H1 (cell line): ENCODE data around the gene GPANK1.

Experiments used
- BACH1 ChIP-seq: IDR thresholded peaks from 2 replicates; pipeline ENCODE4 v1.6.1; 2012; ENCODE audit warnings: low read length, improper control_type of control experiment
- CBX8 ChIP-seq: fragments of 300-800, 300-1000 bp; sonication (generic); IDR thresholded peaks from 2 replicates; pipeline ENCODE4 v1.7.1; 2016; ENCODE audit warnings: low read depth, low read length, borderline replicate concordance
- CHD1 ChIP-seq: IDR thresholded peaks from 2 replicates; pipeline ENCODE4 v1.6.1; 2012; ENCODE audit warnings: low read depth, low read length, improper control_type of control experiment
- CTCF ChIP-seq, 3 experiments: IDR thresholded peaks; 1 replicate in 2 of 3; 2 replicates in 1 of 3; pipeline versions ENCODE4 v1.5.1 to v1.6.1; 2011; ENCODE audit warnings: low read length in 3 of 3, mild to moderate bottlenecking in 3 of 3, inconsistent platforms in 2 of 3, low read depth in 1 of 3, moderate library complexity in 1 of 3; ENCODE audit not compliant: insufficient read depth in 1 of 3; ENCODE audit errors: control extremely low read depth in 1 of 3
- EZH2 ChIP-seq: fragments of 200-600 bp; sonication (generic); IDR thresholded peaks from 2 replicates; pipeline ENCODE4 v1.7.1; 2012; ENCODE audit warnings: low read depth, mild to moderate bottlenecking, moderate library complexity, low read length, inconsistent platforms; ENCODE audit not compliant: severe bottlenecking
- POLR2A ChIP-seq, 2 experiments: IDR thresholded peaks; 1 replicate in 1 of 2; 2 replicates in 1 of 2; pipeline ENCODE4 v1.6.1; 2011; ENCODE audit warnings: low read depth in 2 of 2, low read length in 2 of 2, mild to moderate bottlenecking in 2 of 2; ENCODE audit errors: control extremely low read depth in 1 of 2
- POLR2AphosphoS5 ChIP-seq: IDR thresholded peaks from 2 replicates; pipeline ENCODE4 v1.6.1; 2011; ENCODE audit warnings: low read depth, low read length
- RXRA ChIP-seq: IDR thresholded peaks from 2 replicates; pipeline ENCODE4 v1.6.1; 2011; ENCODE audit warnings: low read depth, mild to moderate bottlenecking, low read length, moderate library complexity; ENCODE audit not compliant: insufficient read depth
- SP4 ChIP-seq: IDR thresholded peaks from 2 replicates; pipeline ENCODE4 v1.6.1; 2012; ENCODE audit warnings: low read length, inconsistent platforms
- SUZ12 ChIP-seq: fragments of 200-600 bp; sonication (generic); IDR thresholded peaks from 2 replicates; pipeline ENCODE4 v1.6.1; 2012; ENCODE audit warnings: mild to moderate bottlenecking, inconsistent platforms, low read length, moderate library complexity, mixed read lengths
- TAF1 ChIP-seq: IDR thresholded peaks from 2 replicates; pipeline ENCODE4 v1.6.1; 2011; ENCODE audit warnings: mild to moderate bottlenecking, low read depth, low read length
- TBP ChIP-seq: IDR thresholded peaks from 2 replicates; pipeline ENCODE4 v1.6.1; 2011; ENCODE audit warnings: low read depth, low read length, improper control_type of control experiment
- USF2 ChIP-seq: IDR thresholded peaks from 2 replicates; pipeline ENCODE4 v1.6.1; 2011; ENCODE audit warnings: low read length, improper control_type of control experiment

DNA sequence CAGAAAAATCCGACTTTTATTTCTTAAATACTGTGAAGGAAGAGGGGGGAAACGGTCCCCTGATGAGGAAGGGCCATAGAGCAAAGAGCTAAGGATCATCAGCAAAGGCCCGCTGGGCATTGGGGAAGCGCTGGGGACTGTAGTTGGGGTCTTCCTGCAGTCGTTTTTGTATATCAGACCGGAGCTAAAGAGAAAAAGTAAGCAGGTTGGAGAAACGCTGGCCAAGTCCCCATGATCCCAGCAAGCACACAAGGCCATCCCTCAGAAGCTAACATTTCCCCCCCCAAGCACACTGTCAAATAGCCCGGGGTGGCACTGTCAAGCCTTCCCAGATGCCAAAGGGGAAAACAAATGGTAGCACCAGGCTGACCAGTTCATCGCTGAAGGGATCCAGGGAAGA lies 25.8 kb downstream of the GPANK1 start:
- TF ChIP-seq POLR2AphosphoS5 (peak; percentile 61; the same call in 1 of the 2 replicates), USF2 (no peak), BACH1 (no peak), CBX8 (no peak), EZH2 (no peak), POLR2A (IDR thresholded peaks at IDR 0.05; ENCODE audit: control extremely low read depth in 1 of 2, low read depth in 2 of 2, low read length in 2 of 2) (peak in 1 of 2 experiments; percentile 51; a peak in 1 of 3 replicates), TAF1 (no peak), TBP (no peak), CTCF (IDR thresholded peaks at IDR 0.05; ENCODE audit: control extremely low read depth in 1 of 3, insufficient read depth in 1 of 3, low read depth in 1 of 3, low read length in 3 of 3) (no peak), CHD1 (no peak), RXRA (no peak), SP4 (no peak), SUZ12 (no peak)
